HUDEP-2 (cell line): ENCODE data around the gene CNTROB.
"Not testable (repeated sequence)": the region's sequence is repeated elsewhere in the genome, so short reads cannot be mapped to it uniquely, and the experiment has no call there.

Source experiments
- DNase-seq, 76 experiments: peaks; one replicate each; lab custom pipeline; 2025; ENCODE audit not compliant: unreplicated experiment in 76 of 76; lab: John Stamatoyannopoulos, UW

Gene CNTROB

DNA sequence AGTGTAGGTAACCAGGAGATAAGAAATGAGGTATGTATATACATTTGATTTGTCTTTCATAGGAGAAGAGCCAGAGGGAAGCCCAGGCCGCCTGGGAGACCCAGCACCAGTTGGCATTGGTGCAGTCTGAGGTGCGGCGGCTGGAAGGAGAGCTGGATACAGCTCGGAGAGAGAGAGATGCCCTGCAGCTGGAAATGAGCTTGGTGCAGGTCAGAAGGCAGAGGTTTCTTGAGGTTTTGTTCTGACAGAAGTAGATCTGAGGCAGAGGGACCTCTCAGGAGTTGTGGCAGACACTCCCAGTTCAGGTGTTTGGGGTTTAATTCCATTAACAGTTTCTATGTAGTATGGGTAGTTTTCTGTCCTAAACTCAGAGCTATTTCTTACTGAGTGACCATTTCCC lies 8.0 kb downstream of the CNTROB start:
- DNase-seq = no peak

DNA sequence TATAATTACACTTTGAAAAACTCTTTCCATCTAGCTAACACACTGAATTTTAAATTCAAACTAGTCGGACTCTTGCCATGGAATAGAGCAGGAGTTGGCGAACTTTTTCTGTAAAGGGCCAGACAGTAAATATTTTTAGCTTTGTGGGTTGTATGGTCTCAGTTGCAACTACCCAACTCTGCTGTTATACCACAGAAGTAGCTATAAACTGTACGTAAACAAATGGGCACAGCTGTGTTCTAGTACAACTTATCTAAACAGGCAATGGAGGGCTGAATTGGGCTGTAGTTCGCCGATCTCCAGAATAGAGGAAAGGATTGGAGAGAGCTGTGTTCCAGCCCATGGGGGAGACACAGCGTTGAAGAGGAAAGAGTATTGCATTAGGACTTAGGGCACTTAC lies 8.7 kb downstream of the CNTROB start:
- no peak for DNase-seq

DNA sequence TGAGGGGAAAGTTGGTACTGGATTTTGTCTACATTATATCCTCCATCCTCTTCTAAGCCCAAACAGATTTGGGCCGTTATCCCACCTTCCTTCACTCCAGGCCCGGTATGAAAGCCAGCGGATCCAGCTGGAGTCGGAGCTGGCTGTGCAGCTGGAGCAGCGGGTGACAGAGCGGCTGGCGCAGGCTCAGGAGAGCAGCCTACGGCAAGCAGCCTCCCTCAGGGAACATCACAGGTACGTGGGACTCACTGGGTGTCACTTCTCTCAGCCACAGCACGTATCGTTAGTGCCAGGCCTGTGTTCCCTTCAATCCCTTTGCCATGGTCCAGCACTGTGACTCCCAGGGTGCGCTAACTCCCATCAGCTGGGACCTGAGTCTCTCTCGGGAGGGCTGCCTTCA lies 11.3 kb downstream of the CNTROB start:
- DNase-seq = no peak

DNA sequence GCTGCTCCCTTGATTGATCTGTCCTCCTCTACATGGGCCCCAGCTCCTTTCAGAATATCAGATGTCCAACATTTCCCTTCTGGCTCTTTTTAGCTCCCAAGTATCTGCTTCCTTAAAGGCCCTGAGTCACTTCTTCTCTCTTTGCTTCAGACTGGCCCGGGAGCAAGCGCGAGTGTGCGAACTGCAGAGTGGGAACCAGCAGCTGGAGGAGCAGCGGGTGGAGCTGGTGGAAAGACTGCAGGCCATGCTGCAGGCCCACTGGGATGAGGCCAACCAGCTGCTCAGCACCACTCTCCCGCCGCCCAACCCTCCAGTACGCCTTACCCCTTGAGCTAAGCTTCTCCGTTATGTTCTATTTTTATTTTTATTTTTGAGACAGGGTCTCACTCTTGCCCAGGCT lies 12.3 kb downstream of the CNTROB start:
- no peak for DNase-seq

DNA sequence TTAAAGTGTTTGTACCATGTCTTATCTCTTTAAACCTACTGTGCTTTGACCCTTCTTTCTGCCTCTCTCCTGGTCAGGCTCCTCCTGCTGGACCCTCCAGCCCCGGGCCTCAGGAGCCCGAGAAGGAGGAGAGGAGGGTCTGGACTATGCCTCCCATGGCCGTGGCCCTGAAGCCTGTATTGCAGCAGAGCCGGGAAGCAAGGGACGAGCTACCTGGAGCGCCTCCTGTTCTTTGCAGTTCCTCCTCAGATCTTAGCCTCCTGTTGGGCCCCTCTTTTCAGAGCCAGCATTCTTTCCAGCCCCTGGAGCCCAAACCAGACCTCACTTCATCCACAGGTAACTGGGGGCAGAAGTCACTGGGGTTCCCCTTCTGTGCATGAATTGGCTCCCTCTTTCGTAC lies 13.6 kb downstream of the CNTROB start:
- DNase-seq = no peak

DNA sequence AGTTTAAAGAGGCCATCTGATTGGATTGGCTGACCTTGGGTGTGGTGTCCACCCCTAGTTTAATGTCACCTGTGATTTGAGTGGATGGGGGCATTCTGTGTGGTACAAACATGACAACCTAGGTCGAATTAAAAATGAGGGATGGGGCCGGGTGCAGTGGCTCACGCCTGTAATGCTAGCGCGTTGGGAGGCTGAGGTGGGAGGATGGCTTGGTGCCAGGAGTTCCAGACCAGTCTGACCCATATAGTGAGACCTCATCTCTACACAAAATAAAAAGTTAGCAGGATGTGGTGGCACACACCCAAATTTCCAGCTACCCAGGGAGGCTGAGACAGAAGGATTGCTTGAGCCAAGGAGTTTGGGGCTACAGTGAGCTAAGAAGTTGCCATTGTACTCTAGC lies 14.4 kb downstream of the CNTROB start:
- no peak for DNase-seq

DNA sequence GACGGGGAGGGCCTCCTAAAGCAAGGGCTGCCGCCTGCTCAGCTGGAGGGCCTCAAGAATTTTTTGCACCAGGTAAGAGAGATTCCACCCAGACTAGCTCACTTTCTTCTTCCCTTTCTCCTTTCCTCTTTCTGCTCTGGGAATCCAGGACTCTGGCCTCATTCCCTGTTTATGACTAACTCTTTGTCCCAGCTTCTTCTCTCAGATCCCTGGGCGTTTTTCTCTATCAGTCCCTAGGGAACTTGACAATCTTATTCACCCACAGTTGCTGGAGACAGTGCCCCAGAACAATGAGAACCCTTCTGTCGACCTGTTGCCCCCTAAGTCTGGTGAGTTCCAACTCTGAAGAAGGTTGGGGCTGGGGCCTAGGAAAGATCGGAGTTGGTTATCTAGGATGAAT lies 15.6 kb downstream of the CNTROB start:
- no peak for DNase-seq

DNA sequence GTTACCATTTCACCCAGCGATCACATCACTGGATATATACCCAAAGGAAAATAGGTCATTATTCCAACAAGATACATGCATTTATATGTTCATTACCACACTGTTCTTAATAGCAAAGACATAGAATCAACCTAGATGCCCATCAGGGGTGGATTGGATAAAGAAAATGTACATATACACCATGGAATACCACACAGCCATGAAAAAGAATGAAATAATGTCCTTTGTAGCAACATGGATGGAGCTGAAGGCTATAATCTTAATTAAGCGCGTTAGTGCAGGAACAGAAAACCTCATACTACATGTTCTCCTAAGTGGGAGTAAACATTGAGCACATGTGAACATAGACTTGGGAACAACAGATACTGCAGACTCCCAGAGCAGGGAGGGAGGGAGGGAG lies 18.6 kb downstream of the CNTROB start:
- DNase-seq = no peak

DNA sequence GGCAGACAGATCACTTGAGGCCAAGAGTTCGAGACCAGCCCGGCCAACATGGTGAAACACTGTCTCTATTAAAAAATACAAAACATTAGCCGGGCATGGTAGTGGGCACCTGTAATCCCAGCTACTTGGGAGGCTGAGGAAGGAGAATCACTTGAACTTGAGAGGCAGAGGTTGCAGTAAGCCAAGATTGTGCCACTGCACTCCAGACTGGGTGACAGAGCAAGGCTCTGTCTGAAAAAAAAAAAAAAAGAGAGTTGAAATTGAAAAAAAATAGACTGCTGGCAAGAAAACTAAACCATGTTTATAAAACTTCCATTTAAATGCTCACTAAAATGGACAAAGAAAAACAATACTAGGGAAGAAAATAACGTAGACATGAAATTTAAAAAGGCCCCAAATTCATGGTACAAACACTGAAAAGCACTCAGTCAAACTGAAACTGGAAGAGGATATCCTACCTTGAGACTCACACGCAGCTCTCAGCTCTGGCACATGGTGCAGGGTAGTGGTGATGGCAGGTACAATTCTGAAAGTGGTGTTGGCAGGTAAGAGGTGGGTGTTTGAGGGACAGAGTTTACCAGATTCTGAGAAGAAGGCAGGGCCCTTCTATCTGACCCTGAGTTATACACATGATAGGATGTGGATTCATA lies 19.3 kb downstream of the CNTROB start:
- DNase-seq = no peak

GRCh38 chr17:7953266-7953665 lies 21.3 kb downstream of the CNTROB start:
- not testable (repeated sequence) for DNase-seq

DNA sequence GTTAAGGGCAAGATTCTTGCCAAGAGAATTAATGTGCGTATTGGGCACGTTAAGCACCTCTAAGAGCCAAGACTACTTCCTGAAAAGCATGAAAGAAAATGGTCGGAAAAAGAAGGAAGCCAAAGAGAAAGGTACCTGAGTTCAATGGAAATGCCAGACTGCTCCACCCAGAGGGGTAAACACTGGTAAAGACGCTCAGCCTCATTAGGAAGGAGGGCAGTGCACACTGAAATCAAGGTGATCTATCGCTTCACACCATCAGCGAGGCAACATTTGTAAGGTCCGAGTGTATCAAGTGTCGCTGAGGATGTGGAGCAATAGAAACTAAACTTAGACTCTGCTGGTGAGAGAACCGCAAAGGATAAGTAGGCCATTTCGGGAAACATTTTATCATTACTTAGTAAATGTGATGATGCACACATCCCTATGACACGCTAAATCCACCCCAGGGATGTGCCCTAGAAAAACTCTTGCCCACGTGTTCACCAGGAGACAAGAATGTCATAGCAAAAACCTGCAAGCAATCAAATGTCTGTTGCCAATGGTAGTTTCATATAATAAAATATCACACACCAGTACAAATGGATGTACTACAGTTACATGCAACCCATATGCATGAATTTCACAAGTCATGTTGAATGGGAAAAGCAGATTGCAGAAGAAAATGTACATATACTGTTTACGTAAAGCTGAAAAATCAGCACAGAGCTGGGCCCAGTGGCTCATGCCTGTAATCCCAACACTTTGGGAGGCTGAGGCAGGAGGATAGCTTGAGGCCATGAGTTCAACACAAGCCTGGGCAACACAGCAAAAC lies 23.6 kb downstream of the CNTROB start:
- DNase-seq = no peak

DNA sequence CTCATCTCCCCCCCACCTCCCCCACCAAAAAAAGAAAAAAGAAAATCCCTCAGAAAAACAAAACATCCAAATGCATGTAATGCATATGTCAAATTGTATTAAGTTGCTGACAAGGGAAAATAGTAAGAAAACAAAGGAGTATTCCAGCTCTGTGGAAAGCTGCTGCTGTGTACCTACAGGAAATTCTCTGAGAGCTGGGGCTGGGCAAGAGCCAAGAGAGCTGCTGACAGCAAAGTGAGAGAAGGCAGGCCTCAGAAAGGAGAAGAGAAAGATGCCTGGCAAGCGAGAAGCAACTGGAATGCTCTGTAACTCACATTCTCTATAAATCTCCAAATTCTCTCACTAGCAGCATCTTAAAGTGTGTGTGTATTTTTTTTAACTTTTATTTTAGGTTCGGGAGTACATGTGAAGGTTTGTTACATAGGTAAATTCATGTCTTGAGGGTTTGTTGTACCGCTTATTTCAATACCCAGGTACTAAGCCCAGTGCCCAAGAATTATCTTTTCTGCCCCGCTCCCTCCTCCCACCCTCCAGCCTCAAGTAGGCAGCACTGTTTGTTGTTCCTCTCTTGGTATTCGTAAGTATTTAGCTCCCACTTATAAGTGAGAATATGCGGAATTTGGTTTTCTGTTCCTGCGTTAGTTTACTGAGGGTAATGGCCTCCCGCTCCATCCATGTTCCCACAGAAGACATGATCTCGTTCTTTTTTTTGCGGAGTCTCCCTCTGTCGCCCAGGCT lies 24.4 kb downstream of the CNTROB start:
- no peak for DNase-seq

- no peak for DNase-seq
Observed at GRCh38 chr17:7959503-7960253, 27.7 kb downstream of the CNTROB start.

DNA sequence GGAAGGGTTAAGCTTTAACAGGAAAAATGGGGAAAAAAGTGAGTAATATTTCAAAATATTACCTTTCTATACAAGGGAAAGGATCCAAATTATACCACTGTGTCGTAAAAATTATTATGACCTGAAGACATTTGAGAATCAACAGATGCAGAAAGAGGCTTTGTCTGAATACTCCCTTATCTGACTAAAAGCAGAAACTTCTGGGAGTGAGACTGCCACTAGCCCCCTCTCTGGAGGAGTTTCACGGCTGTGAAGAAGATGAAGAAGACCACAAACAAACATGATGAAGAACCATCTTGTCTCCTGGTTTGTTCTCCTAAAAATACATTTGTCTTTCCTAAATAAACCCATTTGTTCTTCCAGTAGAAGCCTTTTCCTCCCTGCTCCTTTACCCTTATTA lies 29.4 kb downstream of the CNTROB start:
- no peak for DNase-seq

GRCh38 chr17:7967751-7968150 lies 35.7 kb downstream of the CNTROB start:
- DNase-seq = no peak

- no peak for DNase-seq
Observed at GRCh38 chr17:7969433-7969832, 37.4 kb downstream of the CNTROB start.

- no peak for DNase-seq
Observed at GRCh38 chr17:7971651-7972050, 39.6 kb downstream of the CNTROB start.

DNA sequence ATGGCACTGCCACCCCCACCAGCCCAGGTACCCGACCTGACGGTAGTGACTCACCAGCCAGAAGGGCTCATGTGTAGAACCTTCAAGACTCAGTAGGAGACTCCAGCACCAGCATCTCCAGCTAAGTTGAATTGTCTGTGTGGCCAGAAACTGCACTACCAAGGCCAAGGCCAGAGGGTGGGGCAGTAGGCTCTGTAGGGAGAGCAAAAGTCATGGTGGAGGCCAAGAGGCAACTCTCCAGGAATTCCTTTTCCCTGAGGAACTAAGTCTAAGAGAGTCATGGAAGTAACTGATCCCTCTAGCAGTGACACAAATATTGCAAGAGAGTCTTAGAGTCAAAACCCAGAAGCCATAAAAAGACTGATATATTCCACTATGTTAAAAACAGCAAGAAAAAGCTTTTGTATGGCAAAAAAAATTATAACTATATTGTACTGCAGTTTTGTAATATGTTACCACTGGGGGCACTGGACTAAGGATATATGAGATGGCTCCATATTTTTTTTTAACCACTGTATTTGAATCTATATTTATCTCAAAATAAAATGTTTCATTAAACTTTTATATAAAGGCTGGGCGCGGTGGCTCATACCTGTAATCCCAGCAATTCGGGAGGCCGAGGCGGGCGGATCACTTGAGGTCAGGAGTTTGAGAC lies 40.3 kb downstream of the CNTROB start:
- no peak for DNase-seq

DNA sequence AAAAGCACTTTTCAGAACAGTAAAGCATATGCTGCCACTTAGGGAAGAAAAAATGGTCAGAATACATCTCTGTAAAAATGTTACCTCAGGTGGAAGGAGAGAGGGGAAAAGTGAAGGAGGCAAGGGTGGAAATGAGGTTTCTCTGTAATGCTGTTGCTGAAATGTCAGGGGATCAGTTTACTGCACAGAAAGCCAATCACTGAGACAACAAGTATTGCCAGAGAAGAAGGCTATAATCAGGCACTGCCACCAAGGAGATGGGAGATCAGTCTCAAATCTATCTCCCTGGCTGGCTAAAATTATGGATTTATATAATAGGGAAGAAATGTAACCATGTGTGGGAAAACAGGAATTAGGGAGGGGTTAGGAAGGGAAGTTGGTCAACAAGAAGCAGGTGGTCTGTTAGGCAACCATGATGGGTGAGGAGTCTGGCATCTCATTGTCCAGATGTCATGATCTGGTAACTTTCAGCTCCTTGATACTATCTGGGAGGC lies 42.7 kb downstream of the CNTROB start:
- DNase-seq = no peak

- DNase-seq = no peak
Observed at GRCh38 chr17:7977039-7977438, 45.0 kb downstream of the CNTROB start.
